OCI-LY3 (cell line): ENCODE measurements around the gene UBE2G2.

Experiments
- H2AFZ ChIP-seq: fragments of 200-600, 300-600 bp; shearing (Covaris generic); 2 replicates; pipeline ENCODE4 v1.6.0; 2014; ENCODE audit warnings: antibody characterized with exemption, low read depth, low read length
- H3K27ac ChIP-seq: fragments of 200-600, 300-600 bp; sonication (generic); 2 replicates; pipeline ENCODE4 v1.5.1; 2014; ENCODE audit warnings: mild to moderate bottlenecking, low read length, moderate library complexity, mixed read lengths
- H3K27me3 ChIP-seq: fragments of 200-600, 300-600 bp; sonication (generic); 2 replicates; pipeline ENCODE4 v1.6.1; 2014; ENCODE audit warnings: low read depth, low read length, mixed read lengths
- H3K36me3 ChIP-seq: fragments of 200-600, 300-600 bp; sonication (generic); replicated peaks from 2 replicates; pipeline ENCODE3; 2014; ENCODE audit warnings: low read depth, low read length, mixed read lengths
- H3K4me1 ChIP-seq: fragments of 300-600, 200-600 bp; sonication (generic); 2 replicates; pipeline ENCODE4 v1.6.1; 2014; ENCODE audit warnings: low read length, mixed read lengths
- H3K4me2 ChIP-seq: fragments of 200-600, 300-600 bp; sonication (generic); 2 replicates; pipeline ENCODE4 v1.6.1; 2014; ENCODE audit warnings: low read length, mixed read lengths
- H3K4me3 ChIP-seq: fragments of 300-600, 200-600 bp; sonication (generic); 2 replicates; pipeline ENCODE4 v1.5.1; 2014; ENCODE audit warnings: antibody characterized with exemption, mild to moderate bottlenecking, low read length, moderate library complexity
- H3K79me2 ChIP-seq: fragments of 300-600, 200-600 bp; shearing (Covaris generic); 2 replicates; pipeline ENCODE4 v1.6.1; 2014; ENCODE audit warnings: mild to moderate bottlenecking, low read length, mixed read lengths
- H3K9ac ChIP-seq: fragments of 300-600, 200-600 bp; shearing (Covaris generic); 2 replicates; pipeline ENCODE4 v1.6.0; 2014; ENCODE audit warnings: mild to moderate bottlenecking, low read length, moderate library complexity
- H3K9me3 ChIP-seq: fragments of 200-600, 300-600 bp; shearing (Covaris generic); 2 replicates; pipeline ENCODE4 v1.6.1; 2014; ENCODE audit warnings: low read length, mixed read lengths; ENCODE audit not compliant: insufficient read depth
- H4K20me1 ChIP-seq: fragments of 200-600, 300-600 bp; sonication (generic); 2 replicates; pipeline ENCODE4 v1.6.1; 2016; ENCODE audit warnings: low read length, mixed read lengths; ENCODE audit not compliant: insufficient read depth
- CTCF ChIP-seq: fragments of 200-600, 300-600 bp; sonication (generic); IDR thresholded peaks from 2 replicates; pipeline ENCODE4 v1.5.1; 2014; ENCODE audit warnings: antibody characterized with exemption, low read length, low read depth
- EZH2phosphoT487 ChIP-seq: fragments of 200-600 bp; shearing (Covaris generic); IDR thresholded peaks from 2 replicates; pipeline ENCODE4 v1.6.1; 2018; ENCODE audit warnings: antibody characterized with exemption, mixed run types, low read depth

Gene UBE2G2

DNA sequence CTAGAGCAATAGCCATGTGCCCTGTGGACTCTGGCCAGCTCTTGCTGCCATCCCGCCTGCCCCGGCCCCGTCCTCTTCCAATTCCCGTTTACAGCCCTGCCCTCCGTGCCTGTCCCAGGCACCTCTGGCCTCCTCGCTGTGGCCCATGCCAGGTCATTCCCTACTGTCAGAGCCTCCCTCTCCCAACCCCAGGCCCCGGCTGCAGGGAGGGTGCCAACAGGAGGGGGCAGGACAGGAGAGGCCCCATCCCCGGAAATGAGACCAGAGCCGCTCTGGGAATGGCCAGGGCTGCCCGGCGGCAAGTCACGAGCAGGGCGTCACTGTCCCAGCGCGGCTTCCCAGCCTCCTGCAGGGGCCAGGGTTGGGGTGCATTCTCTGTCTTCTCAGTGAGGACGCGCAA, 66.8 kb downstream of the UBE2G2 start:
- no peaks in the 10 kb centered on the region for H3K36me3 ChIP-seq
- no peaks in the 10 kb centered on the region for H4K20me1 ChIP-seq
- peaks cover 5% of the 10 kb centered on the region for H3K27me3 ChIP-seq
- H3K79me2 ChIP-seq = no peaks in the 10 kb centered on the region
- H3K9ac ChIP-seq = no peak overlapping the region
- H3K4me3 ChIP-seq = no peak overlapping the region
- TF ChIP-seq CTCF (no peak), EZH2phosphoT487 (no peak)
- no peaks in the 10 kb centered on the region for H3K4me1 ChIP-seq
- H3K27ac ChIP-seq = no peak overlapping the region
- no peak overlapping the region for H2AFZ ChIP-seq
- no peaks in the 10 kb centered on the region for H3K9me3 ChIP-seq
- no peak overlapping the region for H3K4me2 ChIP-seq

DNA sequence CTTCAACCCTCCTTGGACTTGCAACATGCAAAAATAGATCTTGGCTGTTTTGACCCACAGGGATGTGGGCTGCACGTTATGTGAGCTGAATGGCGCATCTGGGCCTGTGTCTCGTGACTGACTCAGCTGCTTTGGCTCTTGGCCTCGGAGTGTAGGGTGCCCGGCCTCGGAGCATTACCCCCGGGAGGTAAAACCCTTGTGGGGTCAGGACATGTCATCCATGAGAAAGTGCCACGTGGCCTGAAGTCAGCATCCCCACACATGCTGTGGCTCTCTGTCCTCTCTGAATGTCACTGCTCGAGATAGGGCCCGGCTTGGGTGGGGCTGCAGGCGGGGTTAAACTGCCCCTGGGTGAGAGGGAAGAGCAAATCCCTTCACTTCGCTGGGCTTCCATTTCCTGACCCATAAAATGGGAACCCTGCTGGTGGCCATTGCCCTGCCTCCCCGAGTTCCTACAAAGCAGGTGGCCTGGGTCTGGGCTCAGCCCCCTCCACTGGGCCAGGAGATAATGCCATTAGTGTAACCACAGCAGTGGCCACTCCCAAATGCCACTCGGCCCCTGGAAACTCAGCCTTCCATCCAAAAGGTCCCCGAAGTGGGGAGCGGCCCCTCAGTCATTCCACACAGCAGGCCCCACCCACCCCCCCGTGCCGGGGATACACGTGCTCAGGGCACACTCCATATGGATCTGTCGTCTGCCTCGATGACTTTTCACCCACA, 67.4 kb downstream of the UBE2G2 start:
- Histone ChIP-seq H3K9me3 (no peaks in the 10 kb centered on the region), H3K4me1 (no peaks in the 10 kb centered on the region), H4K20me1 (no peaks in the 10 kb centered on the region), H3K36me3 (no peaks in the 10 kb centered on the region), H3K27me3 (peaks cover 5% of the 10 kb centered on the region), H3K79me2 (no peaks in the 10 kb centered on the region), H3K4me2 (no peak overlapping the region), H2AFZ (no peak overlapping the region), H3K4me3 (no peak overlapping the region), H3K9ac (no peak overlapping the region), H3K27ac (no peak overlapping the region)
- TF ChIP-seq CTCF (no peak), EZH2phosphoT487 (no peak)

GRCh38 chr21:44732956-44733355, 68.7 kb downstream of the UBE2G2 start:
- H3K27ac ChIP-seq = no peak overlapping the region
- H3K9me3 ChIP-seq = no peaks in the 10 kb centered on the region
- no peaks in the 10 kb centered on the region for H3K4me1 ChIP-seq
- H3K4me2 ChIP-seq = no peak overlapping the region
- H3K36me3 ChIP-seq = no peaks in the 10 kb centered on the region
- H3K79me2 ChIP-seq = no peaks in the 10 kb centered on the region
- H3K9ac ChIP-seq = no peak overlapping the region
- no peak overlapping the region for H3K4me3 ChIP-seq
- no peaks in the 10 kb centered on the region for H4K20me1 ChIP-seq
- H3K27me3 ChIP-seq = peaks cover 5% of the 10 kb centered on the region
- TF ChIP-seq EZH2phosphoT487 = no peak
- no peak for TF ChIP-seq CTCF
- no peak overlapping the region for H2AFZ ChIP-seq

DNA sequence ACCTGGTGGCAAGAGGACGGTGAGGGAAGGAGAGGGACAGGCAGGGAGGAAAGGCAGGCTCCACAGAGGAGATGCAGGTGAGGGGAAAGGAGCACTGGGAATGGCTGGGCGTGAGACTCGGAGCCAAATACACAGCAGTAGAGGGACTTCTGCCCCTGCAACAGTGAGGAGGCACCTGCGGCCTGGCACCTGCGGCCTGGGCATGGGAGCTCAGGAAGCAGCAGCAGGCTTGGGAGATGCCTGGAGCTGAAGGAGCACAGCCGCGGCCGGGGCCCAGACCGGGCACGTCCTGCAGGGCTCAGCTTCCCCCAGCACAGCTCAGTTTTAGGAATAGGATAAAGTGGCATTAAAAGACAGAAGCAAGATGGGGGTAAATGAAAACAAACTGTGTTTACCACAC, 69.4 kb downstream of the UBE2G2 start:
- Histone ChIP-seq H3K4me1 (no peaks in the 10 kb centered on the region), H3K9ac (no peak overlapping the region), H3K36me3 (no peaks in the 10 kb centered on the region), H3K27ac (no peak overlapping the region), H3K79me2 (no peaks in the 10 kb centered on the region), H3K4me3 (no peak overlapping the region), H3K27me3 (peaks cover 5% of the 10 kb centered on the region), H4K20me1 (no peaks in the 10 kb centered on the region), H3K4me2 (no peak overlapping the region), H3K9me3 (no peaks in the 10 kb centered on the region), H2AFZ (no peak overlapping the region)
- TF ChIP-seq EZH2phosphoT487 (no peak), CTCF (no peak)
